Ishikawa (cell line): Measurements from ENCODE around the gene KIAA0586.

Source experiments
- CEBPB ChIP-seq: IDR thresholded peaks from 2 replicates; pipeline ENCODE4 v1.6.1; 2012
- CREB1 ChIP-seq: IDR thresholded peaks from 2 replicates; pipeline ENCODE4 v1.6.1; 2012; ENCODE audit warnings: low read depth
- EGR1 ChIP-seq: IDR thresholded peaks from 2 replicates; pipeline ENCODE4 v1.6.1; 2012
- EP300 ChIP-seq: IDR thresholded peaks from 2 replicates; pipeline ENCODE4 v1.6.1; 2012; ENCODE audit warnings: borderline replicate concordance
- FOXM1 ChIP-seq: IDR thresholded peaks from 2 replicates; pipeline ENCODE4 v1.6.1; 2012; ENCODE audit warnings: low read depth, borderline replicate concordance
- NFIC ChIP-seq: IDR thresholded peaks from 2 replicates; pipeline ENCODE4 v1.6.1; 2012
- RAD21 ChIP-seq: IDR thresholded peaks from 2 replicates; pipeline ENCODE4 v1.6.1; 2012; ENCODE audit warnings: low read depth
- TAF1 ChIP-seq: IDR thresholded peaks from 2 replicates; pipeline ENCODE4 v1.6.1; 2012; ENCODE audit warnings: low read depth, mild to moderate bottlenecking
- TCF12 ChIP-seq: IDR thresholded peaks from 2 replicates; pipeline ENCODE4 v1.6.1; 2012; ENCODE audit warnings: low read depth
- TEAD4 ChIP-seq: IDR thresholded peaks from 2 replicates; pipeline ENCODE4 v1.6.1; 2012
- YY1 ChIP-seq: IDR thresholded peaks from 2 replicates; pipeline ENCODE4 v1.6.1; 2012; ENCODE audit warnings: low read depth
- ZBTB7A ChIP-seq: IDR thresholded peaks from 2 replicates; pipeline ENCODE4 v1.6.1; 2012; ENCODE audit warnings: low read depth
- TF ChIP-seq, protein P1 (sequence below): IDR thresholded peaks from 2 replicates; pipeline ENCODE4 v1.6.1; 2012
- TF ChIP-seq, protein P2 (sequence below): IDR thresholded peaks from 2 replicates; pipeline ENCODE4 v1.6.1; 2012
- TF ChIP-seq, protein P3 (sequence below): IDR thresholded peaks from 2 replicates; pipeline ENCODE4 v1.6.1; 2012; ENCODE audit warnings: low read depth, mild to moderate bottlenecking

The KIAA0586 gene

DNA sequence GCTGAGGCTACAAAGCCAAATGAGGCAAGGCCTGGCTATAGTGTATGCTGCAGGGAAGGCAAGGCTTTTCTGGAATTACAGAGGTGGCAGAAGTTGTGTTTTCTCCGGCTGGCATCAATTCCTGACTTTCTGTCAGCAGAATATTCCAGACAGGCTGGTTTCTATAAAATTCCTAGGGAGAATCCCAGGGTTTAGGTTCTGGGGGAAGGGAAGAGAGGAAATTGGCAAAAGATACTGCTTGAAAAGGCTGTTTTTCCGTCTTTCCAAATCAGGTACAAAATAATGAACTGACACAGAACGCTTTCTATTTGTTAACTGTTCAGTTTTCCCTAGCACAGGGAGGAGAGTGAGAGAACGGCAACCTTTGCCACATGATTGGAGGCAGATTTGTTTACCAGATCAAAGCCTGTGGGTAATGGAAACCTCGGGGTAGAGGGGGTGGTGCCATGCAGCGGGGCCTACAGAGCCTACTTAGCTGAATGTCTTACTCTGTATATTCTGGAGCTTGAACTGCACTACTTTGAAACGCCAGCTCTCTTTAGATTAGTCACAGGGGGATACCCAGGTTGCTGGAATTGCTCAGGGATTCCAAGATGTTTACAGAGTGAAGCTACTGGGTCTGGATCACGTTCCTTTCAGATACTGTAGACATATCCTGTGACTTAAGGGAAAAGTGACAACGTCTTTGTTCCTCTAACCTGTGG is 144.4 kb downstream of the KIAA0586 start:
- TF ChIP-seq YY1 (no peak), FOXM1 (no peak), TCF12 (no peak)
- TF ChIP-seq, protein P1, sequence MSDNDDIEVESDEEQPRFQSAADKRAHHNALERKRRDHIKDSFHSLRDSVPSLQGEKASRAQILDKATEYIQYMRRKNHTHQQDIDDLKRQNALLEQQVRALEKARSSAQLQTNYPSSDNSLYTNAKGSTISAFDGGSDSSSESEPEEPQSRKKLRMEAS, result no peak
- TF ChIP-seq, protein P2, sequence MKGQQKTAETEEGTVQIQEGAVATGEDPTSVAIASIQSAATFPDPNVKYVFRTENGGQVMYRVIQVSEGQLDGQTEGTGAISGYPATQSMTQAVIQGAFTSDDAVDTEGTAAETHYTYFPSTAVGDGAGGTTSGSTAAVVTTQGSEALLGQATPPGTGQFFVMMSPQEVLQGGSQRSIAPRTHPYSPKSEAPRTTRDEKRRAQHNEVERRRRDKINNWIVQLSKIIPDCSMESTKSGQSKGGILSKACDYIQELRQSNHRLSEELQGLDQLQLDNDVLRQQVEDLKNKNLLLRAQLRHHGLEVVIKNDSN, result no peak

DNA sequence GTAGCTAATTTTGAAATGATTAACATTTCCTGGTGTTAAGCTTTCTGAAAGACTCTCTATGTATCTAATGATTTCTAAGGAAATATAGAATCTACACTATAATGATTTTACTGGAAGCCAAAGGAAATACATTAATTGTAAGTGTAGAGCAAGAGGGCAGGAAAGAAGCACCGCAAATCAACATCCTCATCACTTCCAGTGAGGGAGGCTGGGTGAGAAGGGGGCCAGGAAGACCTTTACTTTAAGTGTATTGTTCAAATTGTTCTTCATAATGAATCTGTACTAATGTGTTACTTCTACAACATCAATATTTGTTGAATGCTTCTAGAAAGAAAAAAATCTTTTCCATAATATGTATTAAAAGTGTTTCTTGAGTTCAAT is 144.9 kb downstream of the KIAA0586 start:
- TF ChIP-seq ZBTB7A (no peak), RAD21 (no peak), CEBPB (no peak), NFIC (no peak), FOXM1 (no peak), EGR1 (no peak), CREB1 (no peak), TAF1 (no peak), YY1 (no peak), TCF12 (no peak), TEAD4 (no peak), EP300 (no peak)
- TF ChIP-seq, protein P2, result no peak
- TF ChIP-seq, protein P1, result no peak
- TF ChIP-seq, protein P3, sequence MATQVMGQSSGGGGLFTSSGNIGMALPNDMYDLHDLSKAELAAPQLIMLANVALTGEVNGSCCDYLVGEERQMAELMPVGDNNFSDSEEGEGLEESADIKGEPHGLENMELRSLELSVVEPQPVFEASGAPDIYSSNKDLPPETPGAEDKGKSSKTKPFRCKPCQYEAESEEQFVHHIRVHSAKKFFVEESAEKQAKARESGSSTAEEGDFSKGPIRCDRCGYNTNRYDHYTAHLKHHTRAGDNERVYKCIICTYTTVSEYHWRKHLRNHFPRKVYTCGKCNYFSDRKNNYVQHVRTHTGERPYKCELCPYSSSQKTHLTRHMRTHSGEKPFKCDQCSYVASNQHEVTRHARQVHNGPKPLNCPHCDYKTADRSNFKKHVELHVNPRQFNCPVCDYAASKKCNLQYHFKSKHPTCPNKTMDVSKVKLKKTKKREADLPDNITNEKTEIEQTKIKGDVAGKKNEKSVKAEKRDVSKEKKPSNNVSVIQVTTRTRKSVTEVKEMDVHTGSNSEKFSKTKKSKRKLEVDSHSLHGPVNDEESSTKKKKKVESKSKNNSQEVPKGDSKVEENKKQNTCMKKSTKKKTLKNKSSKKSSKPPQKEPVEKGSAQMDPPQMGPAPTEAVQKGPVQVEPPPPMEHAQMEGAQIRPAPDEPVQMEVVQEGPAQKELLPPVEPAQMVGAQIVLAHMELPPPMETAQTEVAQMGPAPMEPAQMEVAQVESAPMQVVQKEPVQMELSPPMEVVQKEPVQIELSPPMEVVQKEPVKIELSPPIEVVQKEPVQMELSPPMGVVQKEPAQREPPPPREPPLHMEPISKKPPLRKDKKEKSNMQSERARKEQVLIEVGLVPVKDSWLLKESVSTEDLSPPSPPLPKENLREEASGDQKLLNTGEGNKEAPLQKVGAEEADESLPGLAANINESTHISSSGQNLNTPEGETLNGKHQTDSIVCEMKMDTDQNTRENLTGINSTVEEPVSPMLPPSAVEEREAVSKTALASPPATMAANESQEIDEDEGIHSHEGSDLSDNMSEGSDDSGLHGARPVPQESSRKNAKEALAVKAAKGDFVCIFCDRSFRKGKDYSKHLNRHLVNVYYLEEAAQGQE, result no peak

DNA sequence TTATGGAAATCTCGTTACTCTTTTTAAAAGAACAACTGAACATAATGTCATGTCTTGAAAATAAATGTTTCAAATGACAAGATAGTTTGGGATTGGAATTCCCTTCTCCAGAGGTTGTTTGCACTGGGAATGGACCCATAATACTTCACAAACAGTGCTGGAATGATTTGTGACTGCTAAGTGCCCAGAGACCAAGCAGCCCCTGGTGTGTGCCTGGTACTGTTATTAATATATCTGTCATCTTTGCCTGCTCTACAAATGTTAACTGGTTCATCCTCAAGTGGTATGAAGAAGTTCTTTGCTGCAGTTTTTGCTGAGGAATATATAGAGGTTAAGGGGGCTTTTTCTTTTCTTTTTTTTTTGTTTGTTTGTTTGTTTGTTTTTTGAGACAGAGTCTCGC is 145.3 kb downstream of the KIAA0586 start:
- TF ChIP-seq NFIC (no peak), TEAD4 (no peak), EGR1 (no peak)

DNA sequence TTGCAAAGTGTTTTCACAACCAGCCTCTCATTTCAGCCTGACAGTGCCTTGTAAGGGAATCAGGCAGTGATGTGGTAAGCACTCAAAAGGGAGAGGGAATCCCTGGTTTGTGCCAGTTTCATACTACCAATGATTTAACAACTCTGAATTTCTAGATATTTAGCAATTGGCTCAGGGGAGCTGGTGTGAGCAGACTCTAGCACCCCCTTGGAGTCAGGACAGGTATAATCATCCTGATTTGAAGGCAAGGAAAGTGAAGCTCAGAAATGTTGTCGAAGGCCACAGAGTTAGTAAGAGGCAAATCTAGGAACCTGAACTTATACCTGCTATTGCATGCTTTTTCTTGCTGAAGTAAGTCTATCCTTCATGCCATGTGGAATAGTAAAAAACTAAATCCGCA is 147.1 kb downstream of the KIAA0586 start:
- TF ChIP-seq RAD21, result peak; percentile 12; the same call in 1 of the 2 replicates
- no peak for TF ChIP-seq CEBPB
- no peak for TF ChIP-seq NFIC
- TF ChIP-seq TEAD4, result no peak

DNA sequence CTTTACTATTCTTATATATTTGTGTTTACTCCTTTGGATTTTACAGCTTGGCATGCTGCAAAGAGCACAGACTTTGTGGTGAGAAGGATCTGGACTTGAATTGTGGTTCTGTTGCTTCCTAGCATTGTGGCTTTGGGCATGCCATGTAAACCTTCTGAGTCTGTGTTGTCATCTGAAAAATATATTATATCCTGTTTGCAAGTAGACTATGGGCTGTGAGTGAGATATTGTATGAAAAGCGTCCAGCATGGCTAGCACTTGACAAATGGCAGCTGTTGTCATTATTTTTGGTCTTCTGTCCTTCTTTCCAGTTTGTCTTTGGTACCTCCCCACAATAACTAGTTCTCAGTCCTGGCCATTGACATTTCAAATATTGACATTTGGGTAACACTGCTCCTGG is 148.4 kb downstream of the KIAA0586 start:
- TF ChIP-seq CREB1 (no peak), YY1 (no peak), ZBTB7A (no peak), EP300 (no peak), TCF12 (no peak), EGR1 (no peak), FOXM1 (no peak), NFIC (no peak), TAF1 (no peak), TEAD4 (no peak), CEBPB (no peak), RAD21 (no peak)
- TF ChIP-seq, protein P1, result no peak
- TF ChIP-seq, protein P2, result no peak
- TF ChIP-seq, protein P3, result no peak

DNA sequence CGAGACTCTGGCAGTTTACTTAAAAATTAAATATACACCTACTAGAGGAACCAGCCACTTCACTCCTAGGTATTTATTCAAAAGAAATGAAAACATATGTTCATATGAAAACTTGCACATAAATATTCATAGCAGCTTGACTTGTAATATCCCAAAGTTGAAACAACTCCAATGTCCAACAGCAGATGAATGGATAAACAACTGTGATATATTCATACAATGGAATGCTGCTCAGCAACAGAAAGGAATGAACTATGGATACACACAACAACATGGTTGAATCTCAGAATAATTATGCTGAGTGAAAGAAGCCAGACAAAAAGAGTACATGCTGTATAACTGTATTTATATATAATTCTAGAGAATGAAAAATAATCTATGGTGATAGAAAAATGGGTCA is 156.9 kb downstream of the KIAA0586 start:
- no peak for TF ChIP-seq TCF12
- TF ChIP-seq NFIC, result no peak
- TF ChIP-seq ZBTB7A, result no peak
- TF ChIP-seq, protein P2, result no peak
- TF ChIP-seq CREB1, result no peak
- TF ChIP-seq TAF1, result no peak
- TF ChIP-seq TEAD4, result no peak
- TF ChIP-seq EP300, result no peak
- no peak for TF ChIP-seq YY1
- no peak for TF ChIP-seq CEBPB
- TF ChIP-seq, protein P3, result no peak
